Breast epithelium (tissue), 3 donors: ENCODE measurements around the gene DTNA.

Experiments used
- CTCF ChIP-seq, 3 donors: fragments of 450-650 bp; IDR thresholded peaks; one replicate each; pipeline ENCODE4 v1.5.1; 2016 to 2017; ENCODE audit warnings: antibody characterized with exemption in 3 of 3, mild to moderate bottlenecking in 3 of 3, moderate library complexity in 3 of 3
- POLR2A ChIP-seq: fragments of 450-650 bp; IDR thresholded peaks from one replicate; pipeline ENCODE4 v1.6.1; 2016; ENCODE audit warnings: antibody characterized with exemption, mild to moderate bottlenecking, moderate library complexity
- POLR2AphosphoS5 ChIP-seq, 3 donors: sonication (generic); formaldehyde crosslinking; IDR thresholded peaks; one replicate each; pipeline ENCODE4 v1.6.1; 2017; ENCODE audit warnings: antibody characterized with exemption in 3 of 3

GRCh38 chr18:34787931-34788532 lies 77.9 kb downstream of the DTNA start:
- TF ChIP-seq POLR2A = no peak
- peak; percentile 23 to 74 (median 64) for TF ChIP-seq CTCF (IDR thresholded peaks at IDR 0.05)
- TF ChIP-seq POLR2AphosphoS5 (IDR thresholded peaks at IDR 0.05) = no peak
